ENCODE data around the gene CHAMP1. TPM values are rescaled to one million over a fixed set of nuclear protein-coding genes. Genes with fewer than 3 reads are reported as not detected.
"Not testable (repeated sequence)": the region's sequence is repeated elsewhere in the genome, so short reads cannot be mapped to it uniquely, and the experiment has no call there.

Gene CHAMP1
- total RNA-seq, 1 experiment from 2014 or later = 5.0 TPM

- not testable (repeated sequence) for H3K36me3 ChIP-seq, H3K4me3 ChIP-seq, H3K9me3 ChIP-seq
- peak; percentile 47 for DNase-seq
- H3K27me3 ChIP-seq = peaks cover 15% of the 10 kb centered on the region; the same call in 1 of the 2 replicates
These were observed 38.5 kb downstream of the CHAMP1 start for GRCh38 chr13:114352763-114353162.

- not testable (repeated sequence) for H3K36me3 ChIP-seq, H3K9me3 ChIP-seq, DNase-seq, H3K4me3 ChIP-seq
- peaks cover 13% of the 10 kb centered on the region; the same call in 1 of the 2 replicates for H3K27me3 ChIP-seq
These were observed 39.1 kb downstream of the CHAMP1 start for GRCh38 chr13:114353382-114353781.

Other genes with a start within 250 kb of the CHAMP1 start
- gene RASA3, start 181.9 kb upstream of the CHAMP1 start, total RNA-seq (2014; rRNA removed; shearing (Covaris generic); ENCODE audit: low replicate concordance) = 18.8 and 21.7 TPM in 2 replicates
- not detected in 2 replicates for gene CFAP97D2, start 135.2 kb upstream of the CHAMP1 start, total RNA-seq (2014; rRNA removed; shearing (Covaris generic); ENCODE audit: low replicate concordance)
- gene CDC16, start 79.6 kb upstream of the CHAMP1 start, total RNA-seq (2014; rRNA removed; shearing (Covaris generic); ENCODE audit: low replicate concordance) = 71.6 and 76.6 TPM in 2 replicates
- 15.4 and 18.1 TPM in 2 replicates for gene UPF3A, start 32.9 kb upstream of the CHAMP1 start, total RNA-seq (2014; rRNA removed; shearing (Covaris generic); ENCODE audit: low replicate concordance)